PC-9 (cell line): ENCODE measurements around the gene SDC1. TPM values are rescaled to one million over a fixed set of nuclear protein-coding genes. Genes with fewer than 3 reads are reported as not detected.
"Not testable (repeated sequence)": the region's sequence is repeated elsewhere in the genome, so short reads cannot be mapped to it uniquely, and the experiment has no call there.

Experiments
- BruUV-seq: library from RNA; stranded (reverse); fragments of 400-500 nt; replicated peaks from 2 replicates; lab custom pipeline; 2021; lab: Mats Ljungman, UMichigan
- CTCF ChIA-PET: fragments of 300-600 bp; sonication (Branson Sonifier 250); formaldehyde crosslinking; loops from one replicate; lab custom pipeline; 2022; ENCODE audit warnings: antibody characterized with exemption; lab: Charles Lee
- POLR2A ChIA-PET: fragments of 300-600 bp; sonication (Branson Sonifier 250); formaldehyde crosslinking; loops from one replicate; lab custom pipeline; 2022; ENCODE audit warnings: antibody characterized with exemption; ENCODE audit not compliant: unreplicated experiment; lab: Charles Lee
- DNase-seq, 2 experiments: peaks; one replicate each; pipeline versions ENCODE4 v3.0.0 to v3.0.0-alpha.2; 2015 to 2022; ENCODE audit warnings: mixed read lengths in 1 of 2
- H2AFZ ChIP-seq: fragments of 200-600 bp; sonication (generic); 2 replicates; pipeline ENCODE4 v1.8.1; 2017; ENCODE audit warnings: antibody characterized with exemption
- H3F3A ChIP-seq: fragments of 200-600 bp; sonication (generic); 2 replicates; pipeline ENCODE4 v1.8.1; 2017; ENCODE audit warnings: antibody characterized with exemption, mild to moderate bottlenecking, low read depth; ENCODE audit not compliant: insufficient read depth
- H3K27ac ChIP-seq: fragments of 200-600 bp; sonication (generic); 2 replicates; pipeline ENCODE4 v1.6.1; 2016; ENCODE audit warnings: mixed run types
- H3K27me3 ChIP-seq: fragments of 200-600 bp; sonication (generic); 2 replicates; pipeline ENCODE4 v1.6.1; 2016; ENCODE audit warnings: low read depth, mixed run types; ENCODE audit not compliant: insufficient read depth
- H3K36me3 ChIP-seq: fragments of 200-600 bp; sonication (generic); 2 replicates; pipeline ENCODE4 v1.6.1; 2016; ENCODE audit warnings: low read depth, mixed run types
- H3K4me1 ChIP-seq: fragments of 200-600 bp; sonication (generic); replicated peaks from 2 replicates; pipeline ENCODE4 v1.6.1; 2016; ENCODE audit warnings: mixed run types; ENCODE audit not compliant: insufficient read depth
- H3K4me2 ChIP-seq: fragments of 200-600 bp; sonication (generic); 2 replicates; pipeline ENCODE4 v1.6.1; 2017; ENCODE audit warnings: mixed run types
- H3K4me3 ChIP-seq: fragments of 200-600 bp; sonication (generic); 2 replicates; pipeline ENCODE4 v1.6.1; 2016; ENCODE audit warnings: mixed run types
- H3K79me2 ChIP-seq: fragments of 200-600 bp; sonication (generic); 2 replicates; pipeline ENCODE4 v1.6.1; 2017; ENCODE audit warnings: low read depth, mixed run types
- H3K9me2 ChIP-seq: fragments of 200-600 bp; sonication (generic); 2 replicates; pipeline ENCODE4 v1.8.1; 2017; ENCODE audit warnings: mild to moderate bottlenecking; ENCODE audit not compliant: insufficient read depth
- H3K9me3 ChIP-seq: fragments of 200-600 bp; sonication (generic); 2 replicates; pipeline ENCODE4 v1.8.1; 2016; ENCODE audit warnings: low read depth; ENCODE audit not compliant: insufficient read depth
- H4K20me1 ChIP-seq: fragments of 200-600 bp; sonication (generic); 2 replicates; pipeline ENCODE4 v1.8.1; 2017; ENCODE audit not compliant: insufficient read depth
- CTCF ChIP-seq: fragments of 200-600 bp; sonication (generic); conservative IDR thresholded peaks from 2 replicates; pipeline ENCODE4 v1.6.1; 2017; ENCODE audit warnings: mixed run types, antibody characterized with exemption, mild to moderate bottlenecking, moderate library complexity
- EZH2 ChIP-seq: fragments of 200-600 bp; sonication (generic); IDR thresholded peaks from 2 replicates; pipeline ENCODE4 v1.8.0; 2017; ENCODE audit warnings: antibody characterized with exemption, low read depth
- intact Hi-C: fragments of 100-400 bp; cut with micrococcal nuclease; formaldehyde crosslinking; loops from one replicate; pipeline ENCODE4 v1.10.0; 2022; ENCODE audit not compliant: unreplicated experiment
- total RNA-seq: library from RNA; stranded (reverse); gene quantifications from 2 replicates; pipeline ENCODE4 v1.2.3, GENCODE V29; 2021

The SDC1 gene
- total RNA-seq, 1 experiment from 2014 or later: 128 TPM

DNA sequence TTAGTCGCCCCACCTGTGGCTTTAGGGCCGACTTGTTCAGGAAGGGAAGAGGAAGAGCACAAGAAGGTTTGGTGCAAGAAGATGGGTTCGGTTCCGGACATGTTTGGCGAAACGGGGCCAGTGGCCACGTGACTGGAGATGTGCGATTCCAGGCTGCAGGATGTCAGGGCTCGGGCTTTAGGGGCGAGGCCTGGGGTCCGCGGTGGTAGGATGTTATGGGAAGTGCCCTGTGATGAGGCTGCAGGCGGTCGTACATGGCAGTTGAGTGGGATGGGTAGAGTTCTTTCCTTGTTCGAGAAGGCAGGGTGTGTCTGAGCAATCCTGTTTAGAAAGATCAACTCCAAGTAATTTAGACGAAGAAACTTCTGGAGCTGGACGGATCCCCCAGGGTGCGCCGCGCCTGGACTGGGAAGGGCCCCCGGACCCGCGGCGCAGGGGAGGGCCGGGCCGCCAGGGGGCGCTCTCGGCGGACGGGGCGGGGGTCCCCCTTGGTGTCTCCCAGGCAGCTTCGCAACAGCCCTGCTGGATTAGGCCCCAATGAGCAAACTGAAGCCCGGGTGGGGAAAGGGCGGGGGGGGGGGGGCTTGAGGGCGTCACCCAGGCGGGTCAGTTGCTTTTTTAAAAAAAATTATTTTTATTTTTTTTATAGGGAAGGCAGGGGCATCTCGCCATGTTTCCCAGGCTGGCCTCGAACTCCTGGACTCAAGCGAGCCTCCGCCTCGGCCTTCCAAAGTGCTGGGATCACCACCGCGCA, 17.2 kb upstream of the SDC1 start:
- Histone ChIP-seq H2AFZ (no peak overlapping the region), H3K9me3 (no peaks in the 10 kb centered on the region), H3K9me2 (no peaks in the 10 kb centered on the region), H3K4me3 (no peak overlapping the region), H3K4me2 (no peak overlapping the region), H3K27ac (no peak overlapping the region), H3F3A (peaks cover 30% of the 10 kb centered on the region), H3K27me3 (no peaks in the 10 kb centered on the region), H3K36me3 (no peaks in the 10 kb centered on the region), H3K4me1 (no peaks in the 10 kb centered on the region), H3K79me2 (no peaks in the 10 kb centered on the region), H4K20me1 (no peaks in the 10 kb centered on the region)
- no TSS peak for BruUV-seq
- ChIA-PET CTCF (no interaction called here), POLR2A (no interaction called here)
- intact Hi-C loops: no loop called here
- TF ChIP-seq CTCF (no peak), EZH2 (no peak)
- no peak for DNase-seq

DNA sequence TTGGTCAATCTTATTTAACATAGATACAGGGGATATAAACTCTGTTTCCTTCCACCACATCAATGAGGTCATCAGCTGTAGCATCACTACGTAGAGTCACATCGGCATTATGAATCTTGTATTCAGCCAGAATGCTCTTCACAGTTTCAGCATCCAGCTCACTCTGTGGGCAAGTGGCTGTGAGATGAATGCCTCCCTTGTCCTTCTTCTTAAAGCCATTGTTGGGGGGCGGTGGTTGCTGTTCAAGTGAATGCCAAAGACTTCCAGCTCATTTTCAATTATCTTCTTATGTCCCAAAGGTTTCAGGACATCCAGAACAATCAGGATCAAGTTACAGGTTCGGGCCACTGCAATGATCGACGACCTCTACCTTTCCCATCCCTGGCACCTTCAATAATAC, 15.4 kb upstream of the SDC1 start:
- H3K27ac ChIP-seq, H4K20me1 ChIP-seq, BruUV-seq, DNase-seq, H3K9me2 ChIP-seq, H3K4me2 ChIP-seq, H3K27me3 ChIP-seq, H2AFZ ChIP-seq, CTCF ChIA-PET, H3K4me3 ChIP-seq, H3K79me2 ChIP-seq, intact Hi-C loops, POLR2A ChIA-PET, H3K36me3 ChIP-seq, H3K9me3 ChIP-seq: not testable (repeated sequence)
- peaks cover 24% of the 10 kb centered on the region for H3F3A ChIP-seq
- peaks cover 16% of the 10 kb centered on the region for H3K4me1 ChIP-seq

DNA sequence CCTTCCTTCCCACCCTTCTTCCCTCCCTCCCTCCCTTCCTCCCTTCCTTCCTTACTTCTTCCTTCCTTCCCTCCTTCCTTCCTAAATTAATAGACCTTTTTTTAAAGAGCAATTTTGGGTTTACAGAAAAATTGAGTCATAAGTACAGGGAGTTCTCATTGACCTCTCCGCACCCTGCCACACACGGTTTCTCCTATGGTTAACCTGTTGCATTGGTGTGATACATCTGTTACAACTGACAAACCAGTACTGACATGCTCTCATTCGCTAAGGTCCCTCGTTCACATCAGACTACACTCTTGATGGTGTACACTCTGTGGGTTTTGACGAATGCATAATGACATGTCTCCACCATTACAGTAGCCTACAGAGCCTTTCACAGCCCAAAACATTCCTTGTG, 11.6 kb upstream of the SDC1 start:
- Histone ChIP-seq H3K36me3 (no peaks in the 10 kb centered on the region), H3K4me1 (peaks cover 50% of the 10 kb centered on the region), H3K27ac (peak overlapping the region; percentile 99; the same call in 1 of the 2 replicates), H3F3A (peaks cover 49% of the 10 kb centered on the region), H2AFZ (no peak overlapping the region), H4K20me1 (no peaks in the 10 kb centered on the region), H3K9me3 (no peaks in the 10 kb centered on the region), H3K4me2 (peak overlapping the region; percentile 23; the same call in 1 of the 2 replicates), H3K4me3 (no peak overlapping the region), H3K27me3 (no peaks in the 10 kb centered on the region), H3K79me2 (no peaks in the 10 kb centered on the region), H3K9me2 (no peaks in the 10 kb centered on the region)
- BruUV-seq: no TSS peak
- intact Hi-C loops: loop anchor here (2.0 kb wide), 1 partner anchor 54 kb away; no protein-coding TSS in a partner anchor
- ChIA-PET POLR2A (interaction anchor here (0.5 to 0.6 kb wide), 3 partner anchors 11 to 273 kb away, joined by 3 to 4 read pairs (median 3); no protein-coding TSS in a partner anchor), CTCF (interaction anchor here (0.6 kb wide), 1 partner anchor 54 kb away, joined by 3 read pairs; no protein-coding TSS in a partner anchor)
- TF ChIP-seq EZH2 (no peak), CTCF (no peak)
- DNase-seq: no peak
